Measurements from ENCODE around the gene TAF8.
"Not testable (repeated sequence)": the region's sequence is repeated elsewhere in the genome, so short reads cannot be mapped to it uniquely, and the experiment has no call there.

Gene TAF8

GRCh38 chr6:42028234-42029061 is 21.9 kb upstream of the TAF8 start:
- no peak for DNase-seq (ENCODE audit: extremely low read depth in 1 of 2, low read depth in 1 of 2)

- DNase-seq (ENCODE audit: extremely low read depth in 1 of 2, low read depth in 1 of 2), result no peak
These were observed 21.1 kb upstream of the TAF8 start for GRCh38 chr6:42029062-42029685.

GRCh38 chr6:42029881-42030280 is 20.4 kb upstream of the TAF8 start:
- DNase-seq (ENCODE audit: extremely low read depth in 1 of 2, low read depth in 1 of 2), result no peak

- no peak for DNase-seq (ENCODE audit: extremely low read depth in 1 of 2, low read depth in 1 of 2)
These were observed 19.5 kb upstream of the TAF8 start for GRCh38 chr6:42030585-42031506.

- no peak for DNase-seq (ENCODE audit: extremely low read depth in 1 of 2, low read depth in 1 of 2)
These were observed 18.0 kb upstream of the TAF8 start for GRCh38 chr6:42032366-42032765.

GRCh38 chr6:42037669-42038068 is 12.7 kb upstream of the TAF8 start:
- DNase-seq (ENCODE audit: extremely low read depth in 1 of 2, low read depth in 1 of 2), result not testable (repeated sequence)

- DNase-seq (ENCODE audit: extremely low read depth in 1 of 2, low read depth in 1 of 2), result no peak
These were observed 12.2 kb upstream of the TAF8 start for GRCh38 chr6:42038163-42038562.

GRCh38 chr6:42038811-42039408 is 11.4 kb upstream of the TAF8 start:
- DNase-seq (ENCODE audit: extremely low read depth in 1 of 2, low read depth in 1 of 2), result no peak

GRCh38 chr6:42040856-42041480 is 9.4 kb upstream of the TAF8 start:
- DNase-seq (ENCODE audit: extremely low read depth in 1 of 2, low read depth in 1 of 2), result no peak

- no peak for DNase-seq (ENCODE audit: extremely low read depth in 1 of 2, low read depth in 1 of 2)
These were observed 8.8 kb upstream of the TAF8 start for GRCh38 chr6:42041481-42042053.

GRCh38 chr6:42042108-42042507 is 8.2 kb upstream of the TAF8 start:
- DNase-seq (ENCODE audit: extremely low read depth in 1 of 2, low read depth in 1 of 2), result no peak

- DNase-seq (ENCODE audit: extremely low read depth in 1 of 2, low read depth in 1 of 2), result peak; percentile 87 to 90
These were observed 6.4 kb upstream of the TAF8 start for GRCh38 chr6:42043787-42044475.

- peak; percentile 57 to 61 for DNase-seq (ENCODE audit: extremely low read depth in 1 of 2, low read depth in 1 of 2)
These were observed 4.5 kb upstream of the TAF8 start for GRCh38 chr6:42045538-42046460.

- DNase-seq (ENCODE audit: extremely low read depth in 1 of 2, low read depth in 1 of 2), result no peak
These were observed 3.7 kb upstream of the TAF8 start for GRCh38 chr6:42046464-42047212.

GRCh38 chr6:42047213-42047590 is 3.1 kb upstream of the TAF8 start:
- no peak for DNase-seq (ENCODE audit: extremely low read depth in 1 of 2, low read depth in 1 of 2)

GRCh38 chr6:42047790-42048405 is 2.4 kb upstream of the TAF8 start:
- DNase-seq (ENCODE audit: extremely low read depth in 1 of 2, low read depth in 1 of 2), result no peak

- DNase-seq (ENCODE audit: extremely low read depth in 1 of 2, low read depth in 1 of 2), result no peak
These were observed 1.1 kb upstream of the TAF8 start for GRCh38 chr6:42049116-42049809.

All from activated CD8-positive, alpha-beta memory T cell treated with anti-CD3 and anti-CD28 coated beads for 1 hour (primary cell).